ENCODE measurements around the gene FOXO1. TPM values are rescaled to one million over a fixed set of nuclear protein-coding genes. Genes with fewer than 3 reads are reported as not detected.
A peak's percentile ranks its signal among the peaks of the same experiment; 100 is the strongest.

The FOXO1 gene
- total and polyA plus RNA-seq, 2 experiments from 2014 or later, result 32.4 to 68.0 TPM

DNA sequence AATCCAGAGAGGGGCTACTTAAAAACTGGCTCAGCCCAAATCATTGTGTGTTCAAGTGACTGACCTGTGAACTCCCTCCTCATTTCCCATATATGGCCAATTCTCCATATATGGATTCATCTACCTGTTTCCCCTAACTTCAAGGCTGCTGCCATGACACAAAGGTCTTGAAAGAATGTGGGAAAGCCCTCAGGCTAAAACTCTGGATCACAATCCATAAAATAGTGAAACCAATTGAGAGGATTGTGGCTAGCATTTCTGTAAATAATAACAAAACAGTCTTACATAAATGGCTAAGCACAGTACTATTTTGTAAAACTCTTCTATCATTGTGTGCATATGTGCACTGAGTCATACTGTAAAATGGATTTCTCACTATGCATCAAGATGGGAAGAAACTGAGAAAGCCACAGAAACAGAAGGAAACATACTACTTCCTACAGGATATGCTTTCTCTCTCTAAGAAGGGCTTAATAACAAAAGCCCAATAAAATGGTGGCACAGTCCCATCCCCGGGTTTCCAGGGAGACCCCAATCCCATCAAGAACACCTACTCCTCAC lies 80.5 kb downstream of the FOXO1 start (continued):
- no peak for TF ChIP-seq ZNF462 (CRISPR knock-in tag; IDR thresholded peaks at IDR 0.05)
- TF ChIP-seq, protein P1, sequence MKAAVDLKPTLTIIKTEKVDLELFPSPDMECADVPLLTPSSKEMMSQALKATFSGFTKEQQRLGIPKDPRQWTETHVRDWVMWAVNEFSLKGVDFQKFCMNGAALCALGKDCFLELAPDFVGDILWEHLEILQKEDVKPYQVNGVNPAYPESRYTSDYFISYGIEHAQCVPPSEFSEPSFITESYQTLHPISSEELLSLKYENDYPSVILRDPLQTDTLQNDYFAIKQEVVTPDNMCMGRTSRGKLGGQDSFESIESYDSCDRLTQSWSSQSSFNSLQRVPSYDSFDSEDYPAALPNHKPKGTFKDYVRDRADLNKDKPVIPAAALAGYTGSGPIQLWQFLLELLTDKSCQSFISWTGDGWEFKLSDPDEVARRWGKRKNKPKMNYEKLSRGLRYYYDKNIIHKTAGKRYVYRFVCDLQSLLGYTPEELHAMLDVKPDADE (IDR thresholded peaks at IDR 0.05), result no peak
- no peak for TF ChIP-seq CREB1 (CRISPR knock-in tag; IDR thresholded peaks at IDR 0.05; ENCODE audit: low read depth)

GRCh38 chr13:40583738-40584137 lies 82.7 kb downstream of the FOXO1 start:
- H3F3A ChIP-seq (replicated peaks; ENCODE audit: low read depth), result no peaks in the 10 kb centered on the region
- H3K27ac ChIP-seq (ENCODE audit: low read depth), result peak overlapping the region; percentile 51; the same call in 1 of the 2 replicates
- no peak overlapping the region for H2AFZ ChIP-seq
- peaks cover 80% of the 10 kb centered on the region for H3K4me1 ChIP-seq (ENCODE audit: insufficient read depth)
- peaks cover 72% of the 10 kb centered on the region for H3K4me1 Mint-ChIP-seq
- H3K36me3 Mint-ChIP-seq (ENCODE audit: low read depth), result peaks cover 26% of the 10 kb centered on the region
- H3K9me3 Mint-ChIP-seq, result peaks cover 16% of the 10 kb centered on the region
- no peak for ATAC-seq
- H3K27ac Mint-ChIP-seq, result no peak overlapping the region
- H3K27me3 ChIP-seq (ENCODE audit: insufficient read depth), result no peaks in the 10 kb centered on the region
- peaks cover 100% of the 10 kb centered on the region for H3K79me2 ChIP-seq (replicated peaks; ENCODE audit: insufficient read depth)
- peaks cover 58% of the 10 kb centered on the region for H4K20me1 ChIP-seq (replicated peaks; ENCODE audit: insufficient read depth)
- H3K27me3 Mint-ChIP-seq (ENCODE audit: insufficient read depth, low read depth, poor library complexity), result peaks cover 7% of the 10 kb centered on the region
- no peak for DNase-seq (ENCODE audit: low spot score)
- no peak overlapping the region for H3K4me2 ChIP-seq
- H3K36me3 ChIP-seq (ENCODE audit: insufficient read depth), result peaks cover 10% of the 10 kb centered on the region; the same call in 1 of the 2 replicates
- H3K4me3 Mint-ChIP-seq, result no peak overlapping the region
- peaks cover 7% of the 10 kb centered on the region; the same call in 1 of the 2 replicates for H3K9me2 ChIP-seq (ENCODE audit: insufficient read depth)
- H3K4me3 ChIP-seq, result no peak overlapping the region
- TF ChIP-seq, protein P1 (IDR thresholded peaks at IDR 0.05), result no peak
- TF ChIP-seq EZH2phosphoT487 (IDR thresholded peaks at IDR 0.05; ENCODE audit: unreplicated experiment) (no peak), CREB1 (CRISPR knock-in tag; IDR thresholded peaks at IDR 0.05; ENCODE audit: low read depth) (no peak), NANOG (IDR thresholded peaks at IDR 0.05; ENCODE audit: borderline replicate concordance) (no peak), REST (IDR thresholded peaks at IDR 0.05; ENCODE audit: unreplicated experiment) (no peak), ZNF331 (CRISPR knock-in tag; IDR thresholded peaks at IDR 0.05; ENCODE audit: low read depth) (no peak)
